Measurements from ENCODE around the gene RSRC1.

RSRC1 gene

DNA sequence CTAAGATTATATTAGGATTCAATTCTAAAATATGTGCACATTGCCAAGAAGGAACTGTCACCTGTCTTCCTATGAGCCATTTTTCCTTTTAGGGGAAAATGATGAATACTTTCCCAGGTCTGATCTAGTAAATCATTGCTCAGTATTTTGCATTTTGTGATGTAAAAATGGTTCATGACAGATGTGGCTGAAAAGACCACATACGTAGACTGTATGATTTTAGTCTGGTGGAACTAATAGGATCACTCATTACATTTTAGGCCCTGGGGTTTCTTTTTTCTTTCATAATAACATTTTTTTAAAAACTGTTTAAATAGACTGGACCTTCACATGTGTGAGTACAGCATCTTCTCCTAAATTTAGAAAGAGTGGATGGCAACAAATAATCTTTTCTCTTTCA, 259.4 kb downstream of the RSRC1 start:
- no peak overlapping the region for H3K27ac ChIP-seq
- H2AFZ ChIP-seq: no peak overlapping the region
- no peaks in the 10 kb centered on the region for H3K4me1 ChIP-seq
- no peaks in the 10 kb centered on the region for H3K27me3 ChIP-seq (ENCODE audit: control insufficient read depth, insufficient read depth, low read length)
- no peak overlapping the region for H3K4me2 ChIP-seq (ENCODE audit: low read length)
- H3K79me2 ChIP-seq: no peaks in the 10 kb centered on the region
- no peaks in the 10 kb centered on the region for H3K36me3 ChIP-seq (ENCODE audit: control insufficient read depth, insufficient read depth, low read length)
- H3K9me3 ChIP-seq (ENCODE audit: control insufficient read depth, low read length): no peaks in the 10 kb centered on the region
- TF ChIP-seq, protein P1, sequence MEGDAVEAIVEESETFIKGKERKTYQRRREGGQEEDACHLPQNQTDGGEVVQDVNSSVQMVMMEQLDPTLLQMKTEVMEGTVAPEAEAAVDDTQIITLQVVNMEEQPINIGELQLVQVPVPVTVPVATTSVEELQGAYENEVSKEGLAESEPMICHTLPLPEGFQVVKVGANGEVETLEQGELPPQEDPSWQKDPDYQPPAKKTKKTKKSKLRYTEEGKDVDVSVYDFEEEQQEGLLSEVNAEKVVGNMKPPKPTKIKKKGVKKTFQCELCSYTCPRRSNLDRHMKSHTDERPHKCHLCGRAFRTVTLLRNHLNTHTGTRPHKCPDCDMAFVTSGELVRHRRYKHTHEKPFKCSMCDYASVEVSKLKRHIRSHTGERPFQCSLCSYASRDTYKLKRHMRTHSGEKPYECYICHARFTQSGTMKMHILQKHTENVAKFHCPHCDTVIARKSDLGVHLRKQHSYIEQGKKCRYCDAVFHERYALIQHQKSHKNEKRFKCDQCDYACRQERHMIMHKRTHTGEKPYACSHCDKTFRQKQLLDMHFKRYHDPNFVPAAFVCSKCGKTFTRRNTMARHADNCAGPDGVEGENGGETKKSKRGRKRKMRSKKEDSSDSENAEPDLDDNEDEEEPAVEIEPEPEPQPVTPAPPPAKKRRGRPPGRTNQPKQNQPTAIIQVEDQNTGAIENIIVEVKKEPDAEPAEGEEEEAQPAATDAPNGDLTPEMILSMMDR (IDR thresholded peaks at IDR 0.05): no peak
- no peak overlapping the region for H3K9ac ChIP-seq
- no peak overlapping the region for H3K4me3 ChIP-seq (ENCODE audit: low read depth, low read length)

- Histone ChIP-seq H3K9me3 (ENCODE audit: control insufficient read depth, low read length) (no peaks in the 10 kb centered on the region), H3K79me2 (no peaks in the 10 kb centered on the region), H3K36me3 (ENCODE audit: control insufficient read depth, insufficient read depth, low read length) (no peaks in the 10 kb centered on the region), H3K9ac (no peak overlapping the region), H3K4me3 (ENCODE audit: low read depth, low read length) (no peak overlapping the region), H2AFZ (no peak overlapping the region), H3K27me3 (ENCODE audit: control insufficient read depth, insufficient read depth, low read length) (no peaks in the 10 kb centered on the region), H3K4me2 (ENCODE audit: low read length) (no peak overlapping the region), H3K27ac (no peak overlapping the region), H3K4me1 (no peaks in the 10 kb centered on the region)
- TF ChIP-seq, protein P1 (IDR thresholded peaks at IDR 0.05): no peak
These were observed 269.6 kb downstream of the RSRC1 start for GRCh38 chr3:158379517-158379916.

- no peaks in the 10 kb centered on the region for H3K9me3 ChIP-seq (ENCODE audit: control insufficient read depth, low read length)
- H3K9ac ChIP-seq: no peak overlapping the region
- no peak overlapping the region for H3K27ac ChIP-seq
- no peak overlapping the region for H3K4me3 ChIP-seq (ENCODE audit: low read depth, low read length)
- TF ChIP-seq, protein P1 (IDR thresholded peaks at IDR 0.05): no peak
- H2AFZ ChIP-seq: no peak overlapping the region
- no peak overlapping the region for H3K4me2 ChIP-seq (ENCODE audit: low read length)
- no peaks in the 10 kb centered on the region for H3K4me1 ChIP-seq
- H3K36me3 ChIP-seq (ENCODE audit: control insufficient read depth, insufficient read depth, low read length): no peaks in the 10 kb centered on the region
- no peaks in the 10 kb centered on the region for H3K79me2 ChIP-seq
- no peaks in the 10 kb centered on the region for H3K27me3 ChIP-seq (ENCODE audit: control insufficient read depth, insufficient read depth, low read length)
These were observed 271.5 kb downstream of the RSRC1 start for GRCh38 chr3:158381262-158381868.

- Histone ChIP-seq H3K4me1 (no peaks in the 10 kb centered on the region), H3K4me3 (ENCODE audit: low read depth, low read length) (no peak overlapping the region), H2AFZ (no peak overlapping the region), H3K79me2 (no peaks in the 10 kb centered on the region), H3K27ac (no peak overlapping the region), H3K9ac (no peak overlapping the region), H3K36me3 (ENCODE audit: control insufficient read depth, insufficient read depth, low read length) (no peaks in the 10 kb centered on the region), H3K4me2 (ENCODE audit: low read length) (no peak overlapping the region), H3K9me3 (ENCODE audit: control insufficient read depth, low read length) (no peaks in the 10 kb centered on the region), H3K27me3 (ENCODE audit: control insufficient read depth, insufficient read depth, low read length) (no peaks in the 10 kb centered on the region)
- TF ChIP-seq, protein P1 (IDR thresholded peaks at IDR 0.05): no peak
These were observed 272.6 kb downstream of the RSRC1 start for GRCh38 chr3:158382479-158382878.

DNA sequence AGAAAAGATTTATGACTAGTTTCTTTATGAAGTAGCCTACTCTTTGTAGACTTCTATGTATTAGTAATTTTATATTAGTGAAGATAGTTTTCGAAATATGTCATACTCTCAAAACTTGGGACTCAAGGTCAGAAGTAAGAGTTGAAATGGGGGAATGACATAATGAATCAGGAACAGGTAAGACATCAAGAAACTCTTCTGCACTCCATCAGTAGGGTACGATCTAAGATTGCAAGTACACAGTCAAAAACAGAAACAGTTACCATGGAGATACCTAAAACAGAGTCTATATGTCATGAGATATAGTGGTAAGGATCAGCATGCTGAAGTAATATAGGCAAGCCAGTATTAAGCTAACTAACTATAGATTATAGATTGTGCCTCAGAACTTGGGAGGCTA, 274.1 kb downstream of the RSRC1 start:
- H3K4me2 ChIP-seq (ENCODE audit: low read length): no peak overlapping the region
- H3K36me3 ChIP-seq (ENCODE audit: control insufficient read depth, insufficient read depth, low read length): no peaks in the 10 kb centered on the region
- no peaks in the 10 kb centered on the region for H3K9me3 ChIP-seq (ENCODE audit: control insufficient read depth, low read length)
- H3K4me1 ChIP-seq: no peaks in the 10 kb centered on the region
- H3K79me2 ChIP-seq: no peaks in the 10 kb centered on the region
- TF ChIP-seq, protein P1 (IDR thresholded peaks at IDR 0.05): no peak
- H2AFZ ChIP-seq: no peak overlapping the region
- H3K9ac ChIP-seq: no peak overlapping the region
- H3K4me3 ChIP-seq (ENCODE audit: low read depth, low read length): no peak overlapping the region
- H3K27ac ChIP-seq: no peak overlapping the region
- H3K27me3 ChIP-seq (ENCODE audit: control insufficient read depth, insufficient read depth, low read length): no peaks in the 10 kb centered on the region

Measured in parathyroid adenoma (tissue), 2 donors.